Neuronal stem cell (in vitro differentiated cells): ENCODE measurements around the gene BRAF.
"Not testable (repeated sequence)": the region's sequence is repeated elsewhere in the genome, so short reads cannot be mapped to it uniquely, and the experiment has no call there.

Experiments used
- DNase-seq: peaks from one replicate; pipeline ENCODE4 v3.0.0-alpha.2; 2013; ENCODE audit warnings: low spot score
- H2AFZ ChIP-seq: one replicate; pipeline ENCODE4 v1.6.1; 2013; ENCODE audit warnings: mild to moderate bottlenecking, low read length, inconsistent platforms
- H2AK5ac ChIP-seq: 2 replicates; pipeline ENCODE4 v1.6.1; 2013; ENCODE audit warnings: low read depth, mild to moderate bottlenecking, inconsistent platforms, low read length, moderate library complexity, mixed read lengths
- H2BK120ac ChIP-seq: 2 replicates; pipeline ENCODE4 v1.6.1; 2013; ENCODE audit warnings: low read depth, mild to moderate bottlenecking, inconsistent platforms, low read length, moderate library complexity, mixed read lengths
- H2BK12ac ChIP-seq: one replicate; pipeline ENCODE4 v1.6.1; 2013; ENCODE audit warnings: low read length, inconsistent platforms
- H2BK15ac ChIP-seq: 2 replicates; pipeline ENCODE4 v1.6.1; 2013; ENCODE audit warnings: mild to moderate bottlenecking, low read length, inconsistent platforms, mixed read lengths
- H2BK5ac ChIP-seq: one replicate; pipeline ENCODE4 v1.6.1; 2013; ENCODE audit warnings: inconsistent platforms, mild to moderate bottlenecking, low read length, moderate library complexity
- H3K14ac ChIP-seq: one replicate; pipeline ENCODE4 v1.6.1; 2013; ENCODE audit warnings: low read length, inconsistent platforms
- H3K18ac ChIP-seq: 2 replicates; pipeline ENCODE4 v1.6.1; 2013; ENCODE audit warnings: low read length, inconsistent platforms
- H3K23ac ChIP-seq: 2 replicates; pipeline ENCODE4 v1.6.1; 2013; ENCODE audit warnings: low read depth, mild to moderate bottlenecking, mixed read lengths, low read length, inconsistent platforms; ENCODE audit not compliant: poor library complexity
- H3K27ac ChIP-seq: replicated peaks from 3 replicates; pipeline ENCODE4 v1.5.1; 2013; ENCODE audit warnings: low read length, inconsistent platforms
- H3K27me3 ChIP-seq, 3 experiments: 2 replicates each; pipeline ENCODE4 v1.6.1; 2013; ENCODE audit warnings: low read length in 3 of 3, mild to moderate bottlenecking in 2 of 3, inconsistent platforms in 1 of 3, low read depth in 1 of 3, mixed read lengths in 1 of 3, moderate library complexity in 1 of 3; ENCODE audit not compliant: control insufficient read depth in 3 of 3, insufficient read depth in 3 of 3
- H3K36me3 ChIP-seq, 2 donors: replicated peaks in 1 of 2; 2 replicates each; pipeline ENCODE4 v1.6.1; 2013; ENCODE audit warnings: low read length in 2 of 2; ENCODE audit not compliant: control insufficient read depth in 2 of 2, insufficient read depth in 2 of 2
- H3K4ac ChIP-seq: 2 replicates; pipeline ENCODE4 v1.6.1; 2013; ENCODE audit warnings: inconsistent platforms, mild to moderate bottlenecking, low read length, moderate library complexity
- H3K4me1 ChIP-seq, 2 donors: 1 replicate in 1 of 2; 2 replicates in 1 of 2; pipeline ENCODE4 v1.6.1; 2013; ENCODE audit warnings: low read length in 2 of 2, low read depth in 1 of 2; ENCODE audit not compliant: control insufficient read depth in 2 of 2, insufficient read depth in 1 of 2
- H3K4me2 ChIP-seq: one replicate; pipeline ENCODE4 v1.6.1; 2013; ENCODE audit warnings: mild to moderate bottlenecking, low read length, inconsistent platforms; ENCODE audit not compliant: insufficient read depth, poor library complexity, severe bottlenecking
- H3K4me3 ChIP-seq, 2 donors: 2 replicates each; pipeline ENCODE4 v1.5.1; 2013; ENCODE audit warnings: low read length in 2 of 2, mild to moderate bottlenecking in 2 of 2, inconsistent platforms in 1 of 2, moderate library complexity in 1 of 2
- H3K79me1 ChIP-seq: one replicate; pipeline ENCODE4 v1.6.1; 2013; ENCODE audit warnings: low read depth, mild to moderate bottlenecking, inconsistent platforms, low read length, moderate library complexity
- H3K9ac ChIP-seq: one replicate; pipeline ENCODE4 v1.6.1; 2013; ENCODE audit warnings: mild to moderate bottlenecking, low read depth, low read length, inconsistent platforms; ENCODE audit not compliant: poor library complexity
- H3K9me3 ChIP-seq, 2 donors: replicated peaks in 1 of 2; 2 replicates each; pipeline versions ENCODE3 to v1.6.1; 2013; ENCODE audit warnings: low read length in 2 of 2, mild to moderate bottlenecking in 2 of 2, inconsistent platforms in 1 of 2, low read depth in 1 of 2, mixed read lengths in 1 of 2, moderate library complexity in 1 of 2; ENCODE audit not compliant: control insufficient read depth in 2 of 2, insufficient read depth in 1 of 2
- H4K8ac ChIP-seq: one replicate; pipeline ENCODE4 v1.6.1; 2013; ENCODE audit warnings: low read depth, mild to moderate bottlenecking, inconsistent platforms, low read length, moderate library complexity
- H4K91ac ChIP-seq: one replicate; pipeline ENCODE4 v1.6.1; 2013; ENCODE audit warnings: low read length, low read depth, mild to moderate bottlenecking, inconsistent platforms; ENCODE audit not compliant: poor library complexity
- WGBS, 2 donors: extraction: QIAGEN DNeasy Blood & Tissue Kit; methylation state at CpG; one replicate each; pipeline ENCODE4 v1.1.7; 2013; ENCODE audit warnings: missing lambda C conversion rate in 2 of 2, mixed read lengths in 1 of 2; ENCODE audit not compliant: insufficient read length in 2 of 2, insufficient replicate concordance in 1 of 2; ENCODE audit errors: extremely low coverage in 2 of 2; 5-methylcytosine and 5-hydroxymethylcytosine counted together

Gene BRAF

GRCh38 chr7:140767418-140767817 is 157.3 kb downstream of the BRAF start:
- no peaks in the 10 kb centered on the region for H3K79me1 ChIP-seq
- no peak overlapping the region for H2BK120ac ChIP-seq
- no peak overlapping the region for H3K23ac ChIP-seq
- no peak overlapping the region for H3K18ac ChIP-seq
- no peak overlapping the region for H2AK5ac ChIP-seq
- H3K9me3 ChIP-seq = peaks cover 0 to 4% of the 10 kb centered on the region in 2 donors
- no peak overlapping the region for H3K14ac ChIP-seq
- no peak overlapping the region for H4K8ac ChIP-seq
- H2BK12ac ChIP-seq = no peak overlapping the region
- no peak overlapping the region for H3K4me3 ChIP-seq
- H4K91ac ChIP-seq = no peak overlapping the region
- no peak overlapping the region for H2AFZ ChIP-seq
- H3K36me3 ChIP-seq = peaks cover 7 to 47% of the 10 kb centered on the region in 2 donors
- no peak overlapping the region for H3K9ac ChIP-seq
- WGBS, 2 donors = no CpG with 5 or more reads among the region's 3 CpGs
- H3K4ac ChIP-seq = no peak overlapping the region
- H3K4me2 ChIP-seq = no peak overlapping the region
- no peak overlapping the region for H3K27ac ChIP-seq
- no peaks in the 10 kb centered on the region for H3K27me3 ChIP-seq
- no peak for DNase-seq
- no peaks in the 10 kb centered on the region for H3K4me1 ChIP-seq
- no peak overlapping the region for H2BK15ac ChIP-seq
- no peak overlapping the region for H2BK5ac ChIP-seq

DNA sequence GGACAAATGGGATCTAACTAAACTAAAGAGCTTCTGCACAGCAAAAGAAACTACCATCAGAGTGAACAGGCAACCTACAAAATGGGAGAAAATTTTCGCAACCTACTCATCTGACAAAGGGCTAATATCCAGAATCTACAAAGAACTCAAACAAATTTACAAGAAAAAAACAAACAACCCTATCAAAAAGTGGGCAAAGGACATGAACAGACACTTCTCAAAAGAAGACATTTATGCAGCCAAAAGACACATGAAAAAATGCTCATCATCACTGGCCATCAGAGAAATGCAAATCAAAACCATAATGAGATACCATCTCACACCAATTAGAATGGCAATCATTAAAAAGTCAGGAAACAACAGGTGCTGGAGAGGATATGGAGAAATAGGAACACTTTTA is 159.3 kb downstream of the BRAF start:
- H3K4me2 ChIP-seq, H3K27me3 ChIP-seq, H3K18ac ChIP-seq, H2BK5ac ChIP-seq, H2AFZ ChIP-seq, H3K4ac ChIP-seq, H3K14ac ChIP-seq, H2BK15ac ChIP-seq, H3K4me3 ChIP-seq, H4K91ac ChIP-seq, DNase-seq, H2BK12ac ChIP-seq, H4K8ac ChIP-seq, H3K9ac ChIP-seq, H2AK5ac ChIP-seq, H3K27ac ChIP-seq, H3K79me1 ChIP-seq, H3K23ac ChIP-seq, H3K4me1 ChIP-seq, H2BK120ac ChIP-seq, H3K9me3 ChIP-seq: not testable (repeated sequence)
- H3K36me3 ChIP-seq = peaks cover 7 to 29% of the 10 kb centered on the region in 2 donors
- WGBS, 2 donors = no CpG with 5 or more reads among the region's 1 CpG

DNA sequence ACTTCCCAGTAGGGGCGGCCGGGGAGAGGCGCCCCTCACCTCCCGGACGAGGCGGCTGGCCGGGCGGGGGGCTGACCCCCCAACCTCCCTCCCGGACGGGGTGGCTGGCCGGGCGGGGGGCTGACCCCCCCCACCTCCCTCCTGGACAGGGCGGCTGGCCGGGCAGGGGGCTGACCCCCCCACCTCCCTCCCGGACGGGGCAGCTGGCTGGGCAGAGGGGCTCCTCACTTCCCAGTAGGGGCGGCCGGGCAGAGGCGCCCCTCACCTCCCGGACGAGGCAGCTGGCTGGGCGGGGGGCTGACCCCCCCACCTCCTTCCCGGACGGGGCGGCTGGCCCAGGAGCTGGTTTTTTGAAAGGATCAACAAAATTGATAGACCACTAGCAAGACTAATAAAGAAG is 161.6 kb downstream of the BRAF start:
- H3K79me1 ChIP-seq, H2BK12ac ChIP-seq, H3K9me3 ChIP-seq, H2BK120ac ChIP-seq, H3K4me1 ChIP-seq, H2BK5ac ChIP-seq, H3K14ac ChIP-seq, H3K18ac ChIP-seq, H3K23ac ChIP-seq, H2BK15ac ChIP-seq, H4K8ac ChIP-seq, H3K9ac ChIP-seq, H3K27me3 ChIP-seq, H2AFZ ChIP-seq, H4K91ac ChIP-seq, H3K4me2 ChIP-seq, H3K4ac ChIP-seq, H3K4me3 ChIP-seq, H3K27ac ChIP-seq, DNase-seq, H2AK5ac ChIP-seq: not testable (repeated sequence)
- WGBS, 2 donors = no CpG with 5 or more reads among the region's 25 CpGs
- H3K36me3 ChIP-seq = peaks cover 3 to 17% of the 10 kb centered on the region in 2 donors

DNA sequence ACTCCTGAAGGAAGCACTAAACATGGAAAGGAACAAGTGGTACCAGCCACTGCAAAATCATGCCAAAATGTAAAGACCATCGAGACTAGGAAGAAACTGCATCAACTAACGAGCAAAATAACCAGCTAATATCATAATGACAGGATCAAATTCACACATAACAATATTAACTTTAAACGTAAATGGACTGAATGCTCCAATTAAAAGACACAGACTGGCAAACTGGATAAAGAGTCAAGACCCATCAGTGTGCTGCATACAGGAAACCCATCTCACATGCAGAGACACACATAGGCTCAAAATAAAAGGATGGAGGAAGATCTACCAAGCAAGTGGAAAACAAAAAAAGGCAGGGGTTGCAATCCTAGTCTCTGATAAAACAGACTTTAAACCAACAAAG is 163.4 kb downstream of the BRAF start:
- not testable (repeated sequence) for H3K14ac ChIP-seq, H3K79me1 ChIP-seq, H2BK12ac ChIP-seq, H3K27ac ChIP-seq, H2AK5ac ChIP-seq, H3K4me2 ChIP-seq, H2BK15ac ChIP-seq, H4K8ac ChIP-seq, H3K9ac ChIP-seq, H4K91ac ChIP-seq, H3K23ac ChIP-seq, H3K4ac ChIP-seq, H3K4me3 ChIP-seq, DNase-seq, H2AFZ ChIP-seq, H3K18ac ChIP-seq, H3K9me3 ChIP-seq, H2BK5ac ChIP-seq, H3K36me3 ChIP-seq, H3K27me3 ChIP-seq, H2BK120ac ChIP-seq, H3K4me1 ChIP-seq
- no CpG with 5 or more reads among the region's 3 CpGs for WGBS, 2 donors
